ENCODE results near the gene FAAP20. TPM values are rescaled to one million over a fixed set of nuclear protein-coding genes. Genes with fewer than 3 reads are reported as not detected.

Gene FAAP20
- total and polyA plus RNA-seq, 2 of the 8 experiments (the other 6 are each of a cell fraction or from before 2014, with no cell fraction given): 58.4 to 99.8 TPM

DNA sequence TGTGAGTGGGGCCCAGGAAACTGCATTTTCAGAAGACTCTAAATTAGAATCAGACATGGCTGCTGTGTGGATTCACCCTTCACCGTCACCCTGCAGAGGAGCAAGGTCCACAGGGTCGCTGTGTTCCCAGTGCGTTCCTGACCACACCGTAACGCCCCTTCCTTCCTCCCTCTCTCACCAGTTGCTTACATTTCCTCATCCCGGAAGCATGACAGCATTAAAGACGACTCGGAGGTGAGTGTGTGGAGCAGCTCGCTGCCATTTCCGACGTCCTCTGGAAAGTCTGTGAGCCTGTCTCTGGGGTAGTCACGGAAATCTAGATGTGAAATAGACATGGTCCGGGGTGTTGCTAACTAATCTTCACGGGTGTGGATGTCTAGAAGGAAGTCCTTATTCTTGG, 45.9 kb downstream of the FAAP20 start:
- ChIA-PET CTCF (ENCODE audit: partially characterized antibody) (interaction anchor here (0.8 to 4.5 kb wide), 3 partner anchors 9 to 59 kb away, joined by 3 to 47 read pairs (median 5); no protein-coding TSS in a partner anchor), POLR2A (ENCODE audit: partially characterized antibody) (no interaction called here)
- no peak overlapping the region; the same call in 1 of the 2 replicates for H4K8ac ChIP-seq (ENCODE audit: extremely low read depth, insufficient read depth, low read length)
- H3K79me2 ChIP-seq (ENCODE audit: control insufficient read depth in 1 of 2, insufficient read depth in 2 of 2, low read length in 2 of 2): no peaks in the 10 kb centered on the region
- H3K23me2 ChIP-seq (ENCODE audit: low read depth, low read length): peaks cover 8% of the 10 kb centered on the region; the same call in 1 of the 2 replicates
- H2BK15ac ChIP-seq (ENCODE audit: low read length): no peak overlapping the region
- H3K4me1 ChIP-seq (replicated peaks in 1 of 4; ENCODE audit: control insufficient read depth in 3 of 4, insufficient read depth in 4 of 4, low read length in 3 of 4): no peaks in the 10 kb centered on the region
- no peak overlapping the region for H2AFZ ChIP-seq (ENCODE audit: low read length)
- H3K27me3 ChIP-seq (replicated peaks in 1 of 4; ENCODE audit: control insufficient read depth in 3 of 4, extremely low read depth in 1 of 4, insufficient read depth in 3 of 4, low read length in 3 of 4): no peaks in the 10 kb centered on the region
- 90% methylated on average over 14 of the region's 14 CpGs; no CpG with 5 or more reads in 1 of the 2 experiments for WGBS, 2 experiments (ENCODE audit: extremely low coverage in 1 of 2, insufficient coverage in 1 of 2, insufficient read length in 1 of 2, insufficient replicate concordance in 2 of 2, low coverage in 1 of 2, low lambda C conversion rate in 2 of 2, missing lambda C conversion rate in 1 of 2)
- no peak overlapping the region for H2BK20ac ChIP-seq (ENCODE audit: low read length)
- H2BK120ac ChIP-seq (replicated peaks; ENCODE audit: low read depth, low read length): no peak overlapping the region
- H3K9ac ChIP-seq (replicated peaks in 1 of 4; ENCODE audit: extremely low read depth in 1 of 4, low read depth in 3 of 4, low read length in 3 of 4): no peak overlapping the region
- H3K36me3 ChIP-seq (ENCODE audit: control insufficient read depth in 2 of 4, insufficient read depth in 4 of 4, low read length in 3 of 4): peaks cover 3 to 30% (median 19%) of the 10 kb centered on the region in 4 experiments; a peak in 6 of 8 replicates
- H4K20me1 ChIP-seq (replicated peaks in 1 of 2; ENCODE audit: control insufficient read depth in 1 of 2, insufficient read depth in 2 of 2, low read length in 2 of 2): peaks cover 0 to 9% of the 10 kb centered on the region in 2 experiments
- no peak overlapping the region for H3K4me2 ChIP-seq (ENCODE audit: insufficient read depth in 1 of 2, low read depth in 2 of 2, low read length in 2 of 2)
- H3K27ac ChIP-seq (ENCODE audit: low read depth, low read length): no peak overlapping the region
- no peak overlapping the region for H4K91ac ChIP-seq (replicated peaks; ENCODE audit: insufficient read length, low read length)
- H3K4me3 ChIP-seq (ENCODE audit: extremely low read depth in 1 of 4, insufficient read depth in 2 of 4, low read depth in 3 of 4, low read length in 4 of 4): no peak overlapping the region
- no peak overlapping the region for H3K18ac ChIP-seq (ENCODE audit: extremely low read depth, low read length)
- H3K23ac ChIP-seq (ENCODE audit: insufficient read length): no peak overlapping the region
- H4K5ac ChIP-seq (ENCODE audit: insufficient read length, low read depth, low read length): no peak overlapping the region
- DNase-seq (ENCODE audit: low read depth in 1 of 2, low spot score in 2 of 2): no peak
- no peaks in the 10 kb centered on the region for H3K9me3 ChIP-seq (ENCODE audit: insufficient read depth in 2 of 2, low read depth in 1 of 2, low read length in 1 of 2)
- no peak overlapping the region for H3K4ac ChIP-seq (replicated peaks; ENCODE audit: insufficient read length, low read depth, low read length)
- H3K56ac ChIP-seq (replicated peaks; ENCODE audit: insufficient read length, low read depth, low read length): no peak overlapping the region
- no peak overlapping the region for H2AK5ac ChIP-seq (ENCODE audit: low read depth, low read length)
- TF ChIP-seq HDAC2 (IDR thresholded peaks at IDR 0.05; ENCODE audit: borderline replicate concordance in 1 of 2, low read depth in 2 of 2, low read length in 2 of 2): no peak
- TF ChIP-seq CHD2 (IDR thresholded peaks at IDR 0.05; ENCODE audit: low read length): no peak
- TF ChIP-seq, protein P1, sequence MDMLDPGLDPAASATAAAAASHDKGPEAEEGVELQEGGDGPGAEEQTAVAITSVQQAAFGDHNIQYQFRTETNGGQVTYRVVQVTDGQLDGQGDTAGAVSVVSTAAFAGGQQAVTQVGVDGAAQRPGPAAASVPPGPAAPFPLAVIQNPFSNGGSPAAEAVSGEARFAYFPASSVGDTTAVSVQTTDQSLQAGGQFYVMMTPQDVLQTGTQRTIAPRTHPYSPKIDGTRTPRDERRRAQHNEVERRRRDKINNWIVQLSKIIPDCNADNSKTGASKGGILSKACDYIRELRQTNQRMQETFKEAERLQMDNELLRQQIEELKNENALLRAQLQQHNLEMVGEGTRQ (IDR thresholded peaks at IDR 0.05; ENCODE audit: low read length): no peak
- no peak for TF ChIP-seq SUZ12 (IDR thresholded peaks at IDR 0.05; ENCODE audit: low read length)
- H2BK12ac ChIP-seq (ENCODE audit: low read depth, low read length): no peak overlapping the region
- no peaks in the 10 kb centered on the region; the same call in 1 of the 2 replicates for H3K79me1 ChIP-seq (ENCODE audit: low read depth, low read length)
- no peak for FAIRE-seq
- H3K14ac ChIP-seq (ENCODE audit: insufficient read length): no peak overlapping the region
- H2BK5ac ChIP-seq (ENCODE audit: low read depth, low read length): no peak overlapping the region

Data from H1 (cell line).